GM12878 (cell line): ENCODE data around the gene EPHB1. TPM values are rescaled to one million over a fixed set of nuclear protein-coding genes. Genes with fewer than 3 reads are reported as not detected.

Source experiments
- ATAC-seq: fragments of 200-7000 bp; cut with Tn5 transposase; 3 replicates; pipeline ENCODE4 v1.9.1; 2020; ENCODE audit warnings: mild to moderate bottlenecking, moderate library complexity
- BruUV-seq: library from RNA; stranded (reverse); fragments of 400-500 nt; replicated peaks from 2 replicates; lab custom pipeline; 2021; lab: Mats Ljungman, UMichigan
- CTCF ChIA-PET: fragments of 300-600 bp; sonication (Branson Sonifier 250); formaldehyde crosslinking; extraction: SDS; loops from one replicate; lab custom pipeline; 2021; ENCODE audit warnings: inconsistent platforms; lab: Yijun Ruan, JAX
- POLR2A ChIA-PET: fragments of 350-600 bp; formaldehyde crosslinking; extraction: SDS; loops from one replicate; lab custom pipeline; 2021; ENCODE audit warnings: inconsistent platforms; lab: Charles Lee
- RAD21 ChIA-PET: fragments of 300-600 bp; sonication (Branson Sonifier 250); formaldehyde crosslinking; loops from one replicate; lab custom pipeline; 2023; ENCODE audit warnings: antibody characterized with exemption; ENCODE audit not compliant: unreplicated experiment; lab: Charles Lee
- SMC1A ChIA-PET: fragments of 300-600 bp; sonication (Branson Sonifier 250); formaldehyde crosslinking; loops from one replicate; lab custom pipeline; 2023; ENCODE audit not compliant: unreplicated experiment, uncharacterized antibody; lab: Charles Lee
- DNase-seq: peaks from one replicate; pipeline ENCODE4 v3.0.0-alpha.2; 2011; ENCODE audit warnings: low read depth, low spot score
- FAIRE-seq: peaks from 3 replicates; lab custom pipeline; 2011; peaks lifted over from hg19 to GRCh38; lab: Jason Lieb, UNC
- H2AFZ ChIP-seq: 2 replicates; pipeline ENCODE4 v1.6.0; 2011; ENCODE audit warnings: low read depth, low read length, control low read depth; ENCODE audit not compliant: control insufficient read depth
- H3K27ac ChIP-seq: 2 replicates; pipeline ENCODE4 v1.5.1; 2011; ENCODE audit warnings: control low read depth; ENCODE audit not compliant: control insufficient read depth, insufficient read depth
- H3K27me3 ChIP-seq, 2 experiments: replicated peaks in 1 of 2; 2 replicates each; pipeline versions ENCODE4 v1.6.0 to v1.6.1; 2011; ENCODE audit warnings: low read length in 1 of 2; ENCODE audit not compliant: control insufficient read depth in 2 of 2, insufficient read depth in 2 of 2
- H3K36me3 ChIP-seq, 2 experiments: 2 replicates each; pipeline ENCODE4 v1.5.1; 2011; ENCODE audit warnings: low read length in 1 of 2; ENCODE audit not compliant: control insufficient read depth in 2 of 2, insufficient read depth in 2 of 2
- H3K4me1 ChIP-seq: 2 replicates; pipeline ENCODE4 v1.6.1; 2011; ENCODE audit warnings: mild to moderate bottlenecking, low read length, moderate library complexity, mixed read lengths; ENCODE audit not compliant: control insufficient read depth, insufficient read depth
- H3K4me2 ChIP-seq: 2 replicates; pipeline ENCODE4 v1.6.0; 2011; ENCODE audit warnings: control low read depth; ENCODE audit not compliant: control insufficient read depth, insufficient read depth
- H3K4me3 ChIP-seq: fragments of 200-600 bp; sonication (generic); 2 replicates; pipeline ENCODE4 v1.5.1; 2016
- H3K79me2 ChIP-seq: 2 replicates; pipeline ENCODE4 v1.6.0; 2011; ENCODE audit warnings: low read length; ENCODE audit not compliant: control insufficient read depth, insufficient read depth
- H3K9ac ChIP-seq: 2 replicates; pipeline ENCODE4 v1.8.0; 2011; ENCODE audit warnings: low read length, control low read depth, mixed read lengths; ENCODE audit not compliant: control insufficient read depth, insufficient read depth
- H3K9me3 ChIP-seq: replicated peaks from 3 replicates; pipeline ENCODE4 v1.5.1; 2011; ENCODE audit warnings: mild to moderate bottlenecking, low read length; ENCODE audit not compliant: control insufficient read depth, insufficient read depth
- H4K20me1 ChIP-seq: 2 replicates; pipeline ENCODE4 v1.6.0; 2011; ENCODE audit not compliant: control insufficient read depth, insufficient read depth
- BMI1 ChIP-seq: fragments of 450-650 bp; IDR thresholded peaks from 2 replicates; pipeline ENCODE4 v1.6.1; 2016; ENCODE audit warnings: mild to moderate bottlenecking, moderate library complexity, borderline replicate concordance
- CTCF ChIP-seq, 3 experiments: IDR thresholded peaks in 2 of 3; conservative IDR thresholded peaks in 1 of 3; 2 replicates each; pipeline ENCODE4 v1.5.1; 2011; ENCODE audit warnings: low read depth in 3 of 3, low read length in 3 of 3, mild to moderate bottlenecking in 3 of 3, control low read depth in 2 of 3, moderate library complexity in 2 of 3, inconsistent platforms in 1 of 3, mixed read lengths in 1 of 3; ENCODE audit not compliant: control insufficient read depth in 2 of 3, insufficient read depth in 1 of 3; ENCODE audit errors: extremely low read depth in 1 of 3
- RBBP5 ChIP-seq: fragments of 200-600 bp; sonication (generic); conservative IDR thresholded peaks from 2 replicates; pipeline ENCODE4 v1.6.1; 2016
- WGBS: methylation state at CpG from one replicate; pipeline ENCODE4 v1.1.6; 2016; ENCODE audit warnings: low lambda C conversion rate; ENCODE audit not compliant: insufficient replicate concordance, insufficient coverage; ENCODE audit errors: missing lambda C conversion rate; 5-methylcytosine and 5-hydroxymethylcytosine counted together
- in situ Hi-C: fragments of 300-500 bp; cut with MboI; formaldehyde crosslinking; loops from 9 replicates; pipeline ENCODE4 v1.14.3; 2018; ENCODE audit warnings: mixed read lengths
- intact Hi-C: fragments of 100-400 bp; cut with micrococcal nuclease; formaldehyde crosslinking; loops from one replicate; pipeline ENCODE4 v1.14.2; 2022; ENCODE audit not compliant: unreplicated experiment
- polyA plus RNA-seq, 11 experiments: library from polyadenylated mRNA; depleted of rRNA in 4 of 11; unstranded in 6 of 11; stranded (reverse) in 5 of 11; fragments of >200 nt; fragmentation: Nextera tagmentation in 4 of 11; fragmentation: Illumina TruSeq in 1 of 11; extraction: Ambion mirVana in 4 of 11; extraction: Trizol in 1 of 11; gene quantifications; 1 replicate in 1 of 11; 2 replicates in 10 of 11; pipeline versions ENCODE4 v1.2.1 to v1.2.3, GENCODE V29; 2011 to 2016; ENCODE audit warnings: inconsistent platforms in 2 of 11, missing spikeins in 2 of 11, low read depth in 1 of 11
- total RNA-seq, 4 experiments: library from RNA; depleted of rRNA in 3 of 4; stranded (reverse); fragments of >200 nt in 3 of 4; fragmentation: Illumina TruSeq in 1 of 4; extraction: Trizol in 1 of 4; gene quantifications; 2 replicates each; pipeline versions ENCODE4 v1.2.1 to v1.2.3, GENCODE V29; 2013 to 2021

The EPHB1 gene
- total and polyA plus RNA-seq, 10 of the 15 experiments (the other 5 are each of a cell fraction or from before 2014, with no cell fraction given): 0.33 to 23.8 (median 1.2) TPM

- DNase-seq (no peak), ATAC-seq (no peak), FAIRE-seq (no peak)
- H3K79me2 ChIP-seq: peaks cover 13% of the 10 kb centered on the region
- no peak overlapping the region for H3K9ac ChIP-seq
- H2AFZ ChIP-seq: no peak overlapping the region
- no peaks in the 10 kb centered on the region for H3K27me3 ChIP-seq
- no TSS peak for BruUV-seq
- in situ Hi-C loops (no loop called here), intact Hi-C loops (no loop called here)
- SMC1A ChIA-PET: interaction anchor here (1.5 to 3.0 kb wide), 2 partner anchors 10 to 103 kb away, joined by 8 to 16 read pairs; partner anchors contain the start of gene EPHB1
- CTCF ChIA-PET: interaction anchor here (0.9 to 3.8 kb wide), 6 partner anchors 10 to 106 kb away, joined by 3 to 20 read pairs (median 4); partner anchors contain the start of gene EPHB1
- peaks cover 8% of the 10 kb centered on the region for H3K4me1 ChIP-seq
- no peaks in the 10 kb centered on the region for H4K20me1 ChIP-seq
- RAD21 ChIA-PET: interaction anchor here (0.9 to 3.8 kb wide), 3 partner anchors 22 to 343 kb away, joined by 3 to 19 read pairs (median 4); partner anchors contain the start of gene EPHB1
- no peaks in the 10 kb centered on the region; the same call in 2 of the 3 replicates for H3K9me3 ChIP-seq
- peaks cover 0 to 8% of the 10 kb centered on the region in 2 experiments; a peak in 2 of 4 replicates for H3K36me3 ChIP-seq
- TF ChIP-seq BMI1 (no peak), RBBP5 (no peak), CTCF (IDR thresholded peaks at IDR 0.05 in 2 of 3, conservative IDR thresholded peaks at IDR 0.05 in 1 of 3; ENCODE audit: control insufficient read depth in 2 of 3, extremely low read depth in 1 of 3, insufficient read depth in 1 of 3, low read depth in 3 of 3, low read length in 3 of 3) (peak in 1 of 3 experiments; percentile 17; a peak in 2 of 6 replicates)
- H3K4me2 ChIP-seq: no peak overlapping the region
- H3K4me3 ChIP-seq: no peak overlapping the region
- 48% methylated on average over 10 of the region's 10 CpGs for WGBS
- no peak overlapping the region for H3K27ac ChIP-seq
- POLR2A ChIA-PET: no interaction called here
These were observed 102.5 kb downstream of the EPHB1 start for GRCh38 chr3:134897391-134898141.
